Measurements from ENCODE around the gene TAF11L9.
"Not testable (repeated sequence)": the region's sequence is repeated elsewhere in the genome, so short reads cannot be mapped to it uniquely, and the experiment has no call there.

DNA sequence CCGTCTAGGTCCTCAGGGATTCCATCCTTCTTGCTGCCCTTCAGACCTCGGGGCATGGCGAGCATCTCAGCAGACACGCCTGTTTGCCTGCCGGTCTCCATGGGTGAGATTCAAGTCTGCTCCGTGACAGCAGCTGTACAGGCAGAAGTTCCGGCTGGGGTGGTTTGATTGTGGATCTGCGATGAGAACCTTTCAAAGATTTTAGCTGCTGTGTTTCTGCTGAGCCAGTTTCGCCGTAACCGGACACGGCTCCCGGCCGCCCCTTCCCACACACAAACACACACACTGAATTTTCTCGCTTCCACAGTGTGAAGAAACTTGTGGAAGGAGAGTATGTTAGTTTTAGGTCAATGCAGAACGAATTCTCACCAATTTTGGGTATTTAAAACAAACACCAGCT, 8.5 kb downstream of the TAF11L9 start, which contains the start of gene TAF11L7:
- TF ChIP-seq, protein P1, sequence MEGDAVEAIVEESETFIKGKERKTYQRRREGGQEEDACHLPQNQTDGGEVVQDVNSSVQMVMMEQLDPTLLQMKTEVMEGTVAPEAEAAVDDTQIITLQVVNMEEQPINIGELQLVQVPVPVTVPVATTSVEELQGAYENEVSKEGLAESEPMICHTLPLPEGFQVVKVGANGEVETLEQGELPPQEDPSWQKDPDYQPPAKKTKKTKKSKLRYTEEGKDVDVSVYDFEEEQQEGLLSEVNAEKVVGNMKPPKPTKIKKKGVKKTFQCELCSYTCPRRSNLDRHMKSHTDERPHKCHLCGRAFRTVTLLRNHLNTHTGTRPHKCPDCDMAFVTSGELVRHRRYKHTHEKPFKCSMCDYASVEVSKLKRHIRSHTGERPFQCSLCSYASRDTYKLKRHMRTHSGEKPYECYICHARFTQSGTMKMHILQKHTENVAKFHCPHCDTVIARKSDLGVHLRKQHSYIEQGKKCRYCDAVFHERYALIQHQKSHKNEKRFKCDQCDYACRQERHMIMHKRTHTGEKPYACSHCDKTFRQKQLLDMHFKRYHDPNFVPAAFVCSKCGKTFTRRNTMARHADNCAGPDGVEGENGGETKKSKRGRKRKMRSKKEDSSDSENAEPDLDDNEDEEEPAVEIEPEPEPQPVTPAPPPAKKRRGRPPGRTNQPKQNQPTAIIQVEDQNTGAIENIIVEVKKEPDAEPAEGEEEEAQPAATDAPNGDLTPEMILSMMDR (conservative IDR thresholded peaks at IDR 0.05; ENCODE audit: low read length), result not testable (repeated sequence)
- not testable (repeated sequence) for TF ChIP-seq EZH2phosphoT487 (IDR thresholded peaks at IDR 0.05; ENCODE audit: borderline replicate concordance, low read depth, low read length)
